Fibroblast of skin of left biceps (primary cell): Measurements from ENCODE around the gene COG5.
A peak's percentile ranks its signal among the peaks of the same experiment; 100 is the strongest.
"Not testable (repeated sequence)": the region's sequence is repeated elsewhere in the genome, so short reads cannot be mapped to it uniquely, and the experiment has no call there.

Source experiments
- DNase-seq, 2 experiments: peaks; one replicate each; pipeline ENCODE4 v3.0.0-alpha.2; 2013; ENCODE audit warnings: low read depth in 2 of 2

The COG5 gene

GRCh38 chr7:107579885-107580715 lies 16.4 kb upstream of the COG5 start, which contains the start of gene BCAP29:
Gene BCAP29 (plus strand): TSS chr7:107580246. CDS start chr7:107580773, 527 bp downstream.
- DNase-seq = no peak

GRCh38 chr7:107579554-107579884 lies 15.8 kb upstream of the COG5 start:
- DNase-seq = no peak

- DNase-seq = no peak
Observed at GRCh38 chr7:107573537-107573936, 9.8 kb upstream of the COG5 start.

- no peak for DNase-seq
Observed at GRCh38 chr7:107570298-107570697, 6.6 kb upstream of the COG5 start.

GRCh38 chr7:107564553-107565298 lies 1.0 kb upstream of the COG5 start:
- DNase-seq = peak in 1 of 2 experiments; percentile 65

- no peak for DNase-seq
Observed at GRCh38 chr7:107563081-107563774, 492 bp downstream of the COG5 start.

GRCh38 chr7:107560898-107561516 lies 2.7 kb downstream of the COG5 start:
- no peak for DNase-seq

GRCh38 chr7:107559864-107560263 lies 3.9 kb downstream of the COG5 start:
- DNase-seq = no peak

GRCh38 chr7:107555893-107556292 lies 7.8 kb downstream of the COG5 start:
- DNase-seq = no peak

GRCh38 chr7:107551936-107552335 lies 11.8 kb downstream of the COG5 start:
- DNase-seq = no peak

- DNase-seq = no peak
Observed at GRCh38 chr7:107544848-107545591, 18.7 kb downstream of the COG5 start.

GRCh38 chr7:107543338-107543993 lies 20.3 kb downstream of the COG5 start:
- DNase-seq = no peak

- DNase-seq = no peak
Observed at GRCh38 chr7:107538001-107538400, 25.7 kb downstream of the COG5 start.

- not testable (repeated sequence) for DNase-seq
Observed at GRCh38 chr7:107537228-107537627, 26.5 kb downstream of the COG5 start.

GRCh38 chr7:107534139-107534538 lies 29.6 kb downstream of the COG5 start:
- DNase-seq = no peak

- no peak for DNase-seq
Observed at GRCh38 chr7:107530751-107531150, 33.0 kb downstream of the COG5 start.

GRCh38 chr7:107528461-107528860 lies 35.3 kb downstream of the COG5 start:
- DNase-seq = no peak

- DNase-seq = no peak
Observed at GRCh38 chr7:107527196-107527595, 36.5 kb downstream of the COG5 start.

- no peak for DNase-seq
Observed at GRCh38 chr7:107526672-107527071, 37.0 kb downstream of the COG5 start.

GRCh38 chr7:107506674-107507339 lies 56.9 kb downstream of the COG5 start:
- DNase-seq = no peak
